ENCODE data around the gene SDR42E1.

- TF ChIP-seq NBN (IDR thresholded peaks at IDR 0.05) (no peak), EZH2 (IDR thresholded peaks at IDR 0.05; ENCODE audit: borderline replicate concordance, control insufficient read depth, low read depth, low read length) (no peak), BRCA1 (IDR thresholded peaks at IDR 0.05; ENCODE audit: low read depth, low read length) (no peak), POLR2A (IDR thresholded peaks at IDR 0.05; ENCODE audit: low read depth, low read length) (no peak), NFYB (IDR thresholded peaks at IDR 0.05; ENCODE audit: insufficient read depth, low read depth, low read length) (no peak), MTA2 (IDR thresholded peaks at IDR 0.05; ENCODE audit: low read depth) (no peak), RCOR1 (conservative IDR thresholded peaks at IDR 0.05; ENCODE audit: low read depth, low read length) (no peak), HCFC1 (IDR thresholded peaks at IDR 0.05; ENCODE audit: low read length) (no peak), MXI1 (IDR thresholded peaks at IDR 0.05; ENCODE audit: low read depth, low read length) (no peak)
- TF ChIP-seq, protein P1, sequence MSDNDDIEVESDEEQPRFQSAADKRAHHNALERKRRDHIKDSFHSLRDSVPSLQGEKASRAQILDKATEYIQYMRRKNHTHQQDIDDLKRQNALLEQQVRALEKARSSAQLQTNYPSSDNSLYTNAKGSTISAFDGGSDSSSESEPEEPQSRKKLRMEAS (IDR thresholded peaks at IDR 0.05; ENCODE audit: low read depth, low read length): no peak
- TF ChIP-seq, protein P2, sequence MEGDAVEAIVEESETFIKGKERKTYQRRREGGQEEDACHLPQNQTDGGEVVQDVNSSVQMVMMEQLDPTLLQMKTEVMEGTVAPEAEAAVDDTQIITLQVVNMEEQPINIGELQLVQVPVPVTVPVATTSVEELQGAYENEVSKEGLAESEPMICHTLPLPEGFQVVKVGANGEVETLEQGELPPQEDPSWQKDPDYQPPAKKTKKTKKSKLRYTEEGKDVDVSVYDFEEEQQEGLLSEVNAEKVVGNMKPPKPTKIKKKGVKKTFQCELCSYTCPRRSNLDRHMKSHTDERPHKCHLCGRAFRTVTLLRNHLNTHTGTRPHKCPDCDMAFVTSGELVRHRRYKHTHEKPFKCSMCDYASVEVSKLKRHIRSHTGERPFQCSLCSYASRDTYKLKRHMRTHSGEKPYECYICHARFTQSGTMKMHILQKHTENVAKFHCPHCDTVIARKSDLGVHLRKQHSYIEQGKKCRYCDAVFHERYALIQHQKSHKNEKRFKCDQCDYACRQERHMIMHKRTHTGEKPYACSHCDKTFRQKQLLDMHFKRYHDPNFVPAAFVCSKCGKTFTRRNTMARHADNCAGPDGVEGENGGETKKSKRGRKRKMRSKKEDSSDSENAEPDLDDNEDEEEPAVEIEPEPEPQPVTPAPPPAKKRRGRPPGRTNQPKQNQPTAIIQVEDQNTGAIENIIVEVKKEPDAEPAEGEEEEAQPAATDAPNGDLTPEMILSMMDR (IDR thresholded peaks at IDR 0.05 in 2 of 3, conservative IDR thresholded peaks at IDR 0.05 in 1 of 3; ENCODE audit: control insufficient read depth in 2 of 3, extremely low read depth in 1 of 3, insufficient read depth in 1 of 3, low read depth in 3 of 3, low read length in 3 of 3): no peak
Observed at GRCh38 chr16:82027629-82028064, 16.4 kb upstream of the SDR42E1 start.
